Measurements from ENCODE around the gene IGFBP2. TPM values are rescaled to one million over a fixed set of nuclear protein-coding genes. Genes with fewer than 3 reads are reported as not detected.

Gene IGFBP2
- total and polyA plus RNA-seq, 9 of the 15 experiments (the other 6 are each of a cell fraction or from before 2014, with no cell fraction given), result 0.93 TPM; not detected in 8

DNA sequence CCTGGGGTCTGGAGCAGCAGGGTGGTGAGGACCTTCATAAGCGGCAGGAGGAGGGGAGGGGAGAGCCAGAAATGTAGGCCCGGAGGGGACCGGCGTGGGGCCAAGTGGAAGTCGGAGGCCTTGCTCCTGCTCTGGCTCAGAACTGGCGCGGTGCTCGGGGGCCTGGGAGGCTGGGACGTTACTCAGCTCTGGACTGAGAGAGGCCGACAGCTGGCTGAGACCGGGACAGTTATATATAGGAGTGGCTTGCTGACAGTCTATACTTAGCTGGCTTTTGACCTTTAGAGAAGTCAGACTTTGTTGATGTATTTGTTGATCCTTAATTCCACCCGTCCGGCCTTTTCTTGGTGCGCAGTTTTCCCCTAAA, 46.4 kb downstream of the IGFBP2 start:
- no peaks in the 10 kb centered on the region for H3K9me1 ChIP-seq (ENCODE audit: control insufficient read depth, insufficient read depth, low read length)
- DNase-seq (ENCODE audit: extremely low read depth in 1 of 4, low spot score in 3 of 4) (no peak), FAIRE-seq (no peak), ATAC-seq (0 out of 3 replicates have a peak, but pooled peaks have one; percentile 16)
- H4K20me1 ChIP-seq (replicated peaks; ENCODE audit: control insufficient read depth, insufficient read depth, low read length), result no peaks in the 10 kb centered on the region
- ChIA-PET POLR2A (no interaction called here), CTCF (ENCODE audit: low intra/inter-chr PET ratio) (interaction anchor here (0.5 kb wide), 1 partner anchor 23 kb away, joined by 3 read pairs; no protein-coding TSS in a partner anchor)
- BruUV-seq (replicated peaks), result no TSS peak
- no peaks in the 10 kb centered on the region for H3K79me2 ChIP-seq (ENCODE audit: control insufficient read depth, insufficient read depth, low read length)
- H3K4me2 ChIP-seq (ENCODE audit: insufficient read depth, low read length), result no peak overlapping the region
- no peaks in the 10 kb centered on the region for H3K9me3 ChIP-seq (replicated peaks; ENCODE audit: control insufficient read depth, insufficient read depth, low read depth, low read length)
- no peaks in the 10 kb centered on the region for H3K36me3 ChIP-seq (ENCODE audit: control insufficient read depth, insufficient read depth, low read length)
- H3K4me1 ChIP-seq (replicated peaks in 1 of 2; ENCODE audit: control insufficient read depth in 2 of 2, insufficient read depth in 2 of 2, low read length in 2 of 2), result peaks cover 17% of the 10 kb centered on the region in 2 experiments
- no peak overlapping the region for H2AFZ ChIP-seq (ENCODE audit: low read depth, low read length)
- H3K4me3 ChIP-seq, result no peak overlapping the region
- no peak overlapping the region for H3K9ac ChIP-seq (ENCODE audit: insufficient read depth in 1 of 2, low read depth in 2 of 2, low read length in 2 of 2)
- intact Hi-C loops (cut with micrococcal nuclease), result loop anchor here (5.0 kb wide), 3 partner anchors 488 to 1033 kb away; no protein-coding TSS in a partner anchor
- in situ Hi-C loops (cut with MboI), result loop anchor here (5.0 to 25.0 kb wide), 3 partner anchors 488 to 1033 kb away; no protein-coding TSS in a partner anchor
- WGBS (ENCODE audit: insufficient coverage, low coverage, missing lambda C conversion rate), result 61% methylated on average over 5 of the region's 14 CpGs
- peaks cover 0 to 14% of the 10 kb centered on the region in 2 experiments; a peak in 2 of 5 replicates for H3K27me3 ChIP-seq (ENCODE audit: control insufficient read depth in 2 of 2, insufficient read depth in 2 of 2, low read length in 2 of 2)
- no peak overlapping the region for H3K27ac ChIP-seq (ENCODE audit: extremely low read depth, low read depth, low read length)
- TF ChIP-seq, protein P1, sequence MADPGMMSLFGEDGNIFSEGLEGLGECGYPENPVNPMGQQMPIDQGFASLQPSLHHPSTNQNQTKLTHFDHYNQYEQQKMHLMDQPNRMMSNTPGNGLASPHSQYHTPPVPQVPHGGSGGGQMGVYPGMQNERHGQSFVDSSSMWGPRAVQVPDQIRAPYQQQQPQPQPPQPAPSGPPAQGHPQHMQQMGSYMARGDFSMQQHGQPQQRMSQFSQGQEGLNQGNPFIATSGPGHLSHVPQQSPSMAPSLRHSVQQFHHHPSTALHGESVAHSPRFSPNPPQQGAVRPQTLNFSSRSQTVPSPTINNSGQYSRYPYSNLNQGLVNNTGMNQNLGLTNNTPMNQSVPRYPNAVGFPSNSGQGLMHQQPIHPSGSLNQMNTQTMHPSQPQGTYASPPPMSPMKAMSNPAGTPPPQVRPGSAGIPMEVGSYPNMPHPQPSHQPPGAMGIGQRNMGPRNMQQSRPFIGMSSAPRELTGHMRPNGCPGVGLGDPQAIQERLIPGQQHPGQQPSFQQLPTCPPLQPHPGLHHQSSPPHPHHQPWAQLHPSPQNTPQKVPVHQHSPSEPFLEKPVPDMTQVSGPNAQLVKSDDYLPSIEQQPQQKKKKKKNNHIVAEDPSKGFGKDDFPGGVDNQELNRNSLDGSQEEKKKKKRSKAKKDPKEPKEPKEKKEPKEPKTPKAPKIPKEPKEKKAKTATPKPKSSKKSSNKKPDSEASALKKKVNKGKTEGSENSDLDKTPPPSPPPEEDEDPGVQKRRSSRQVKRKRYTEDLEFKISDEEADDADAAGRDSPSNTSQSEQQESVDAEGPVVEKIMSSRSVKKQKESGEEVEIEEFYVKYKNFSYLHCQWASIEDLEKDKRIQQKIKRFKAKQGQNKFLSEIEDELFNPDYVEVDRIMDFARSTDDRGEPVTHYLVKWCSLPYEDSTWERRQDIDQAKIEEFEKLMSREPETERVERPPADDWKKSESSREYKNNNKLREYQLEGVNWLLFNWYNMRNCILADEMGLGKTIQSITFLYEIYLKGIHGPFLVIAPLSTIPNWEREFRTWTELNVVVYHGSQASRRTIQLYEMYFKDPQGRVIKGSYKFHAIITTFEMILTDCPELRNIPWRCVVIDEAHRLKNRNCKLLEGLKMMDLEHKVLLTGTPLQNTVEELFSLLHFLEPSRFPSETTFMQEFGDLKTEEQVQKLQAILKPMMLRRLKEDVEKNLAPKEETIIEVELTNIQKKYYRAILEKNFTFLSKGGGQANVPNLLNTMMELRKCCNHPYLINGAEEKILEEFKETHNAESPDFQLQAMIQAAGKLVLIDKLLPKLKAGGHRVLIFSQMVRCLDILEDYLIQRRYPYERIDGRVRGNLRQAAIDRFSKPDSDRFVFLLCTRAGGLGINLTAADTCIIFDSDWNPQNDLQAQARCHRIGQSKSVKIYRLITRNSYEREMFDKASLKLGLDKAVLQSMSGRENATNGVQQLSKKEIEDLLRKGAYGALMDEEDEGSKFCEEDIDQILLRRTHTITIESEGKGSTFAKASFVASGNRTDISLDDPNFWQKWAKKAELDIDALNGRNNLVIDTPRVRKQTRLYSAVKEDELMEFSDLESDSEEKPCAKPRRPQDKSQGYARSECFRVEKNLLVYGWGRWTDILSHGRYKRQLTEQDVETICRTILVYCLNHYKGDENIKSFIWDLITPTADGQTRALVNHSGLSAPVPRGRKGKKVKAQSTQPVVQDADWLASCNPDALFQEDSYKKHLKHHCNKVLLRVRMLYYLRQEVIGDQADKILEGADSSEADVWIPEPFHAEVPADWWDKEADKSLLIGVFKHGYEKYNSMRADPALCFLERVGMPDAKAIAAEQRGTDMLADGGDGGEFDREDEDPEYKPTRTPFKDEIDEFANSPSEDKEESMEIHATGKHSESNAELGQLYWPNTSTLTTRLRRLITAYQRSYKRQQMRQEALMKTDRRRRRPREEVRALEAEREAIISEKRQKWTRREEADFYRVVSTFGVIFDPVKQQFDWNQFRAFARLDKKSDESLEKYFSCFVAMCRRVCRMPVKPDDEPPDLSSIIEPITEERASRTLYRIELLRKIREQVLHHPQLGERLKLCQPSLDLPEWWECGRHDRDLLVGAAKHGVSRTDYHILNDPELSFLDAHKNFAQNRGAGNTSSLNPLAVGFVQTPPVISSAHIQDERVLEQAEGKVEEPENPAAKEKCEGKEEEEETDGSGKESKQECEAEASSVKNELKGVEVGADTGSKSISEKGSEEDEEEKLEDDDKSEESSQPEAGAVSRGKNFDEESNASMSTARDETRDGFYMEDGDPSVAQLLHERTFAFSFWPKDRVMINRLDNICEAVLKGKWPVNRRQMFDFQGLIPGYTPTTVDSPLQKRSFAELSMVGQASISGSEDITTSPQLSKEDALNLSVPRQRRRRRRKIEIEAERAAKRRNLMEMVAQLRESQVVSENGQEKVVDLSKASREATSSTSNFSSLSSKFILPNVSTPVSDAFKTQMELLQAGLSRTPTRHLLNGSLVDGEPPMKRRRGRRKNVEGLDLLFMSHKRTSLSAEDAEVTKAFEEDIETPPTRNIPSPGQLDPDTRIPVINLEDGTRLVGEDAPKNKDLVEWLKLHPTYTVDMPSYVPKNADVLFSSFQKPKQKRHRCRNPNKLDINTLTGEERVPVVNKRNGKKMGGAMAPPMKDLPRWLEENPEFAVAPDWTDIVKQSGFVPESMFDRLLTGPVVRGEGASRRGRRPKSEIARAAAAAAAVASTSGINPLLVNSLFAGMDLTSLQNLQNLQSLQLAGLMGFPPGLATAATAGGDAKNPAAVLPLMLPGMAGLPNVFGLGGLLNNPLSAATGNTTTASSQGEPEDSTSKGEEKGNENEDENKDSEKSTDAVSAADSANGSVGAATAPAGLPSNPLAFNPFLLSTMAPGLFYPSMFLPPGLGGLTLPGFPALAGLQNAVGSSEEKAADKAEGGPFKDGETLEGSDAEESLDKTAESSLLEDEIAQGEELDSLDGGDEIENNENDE (IDR thresholded peaks at IDR 0.05; ENCODE audit: low read depth, low read length), result no peak
- TF ChIP-seq, protein P2, sequence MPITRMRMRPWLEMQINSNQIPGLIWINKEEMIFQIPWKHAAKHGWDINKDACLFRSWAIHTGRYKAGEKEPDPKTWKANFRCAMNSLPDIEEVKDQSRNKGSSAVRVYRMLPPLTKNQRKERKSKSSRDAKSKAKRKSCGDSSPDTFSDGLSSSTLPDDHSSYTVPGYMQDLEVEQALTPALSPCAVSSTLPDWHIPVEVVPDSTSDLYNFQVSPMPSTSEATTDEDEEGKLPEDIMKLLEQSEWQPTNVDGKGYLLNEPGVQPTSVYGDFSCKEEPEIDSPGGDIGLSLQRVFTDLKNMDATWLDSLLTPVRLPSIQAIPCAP (CRISPR knock-in tag; IDR thresholded peaks at IDR 0.05; ENCODE audit: borderline replicate concordance), result no peak
- TF ChIP-seq, protein P3, sequence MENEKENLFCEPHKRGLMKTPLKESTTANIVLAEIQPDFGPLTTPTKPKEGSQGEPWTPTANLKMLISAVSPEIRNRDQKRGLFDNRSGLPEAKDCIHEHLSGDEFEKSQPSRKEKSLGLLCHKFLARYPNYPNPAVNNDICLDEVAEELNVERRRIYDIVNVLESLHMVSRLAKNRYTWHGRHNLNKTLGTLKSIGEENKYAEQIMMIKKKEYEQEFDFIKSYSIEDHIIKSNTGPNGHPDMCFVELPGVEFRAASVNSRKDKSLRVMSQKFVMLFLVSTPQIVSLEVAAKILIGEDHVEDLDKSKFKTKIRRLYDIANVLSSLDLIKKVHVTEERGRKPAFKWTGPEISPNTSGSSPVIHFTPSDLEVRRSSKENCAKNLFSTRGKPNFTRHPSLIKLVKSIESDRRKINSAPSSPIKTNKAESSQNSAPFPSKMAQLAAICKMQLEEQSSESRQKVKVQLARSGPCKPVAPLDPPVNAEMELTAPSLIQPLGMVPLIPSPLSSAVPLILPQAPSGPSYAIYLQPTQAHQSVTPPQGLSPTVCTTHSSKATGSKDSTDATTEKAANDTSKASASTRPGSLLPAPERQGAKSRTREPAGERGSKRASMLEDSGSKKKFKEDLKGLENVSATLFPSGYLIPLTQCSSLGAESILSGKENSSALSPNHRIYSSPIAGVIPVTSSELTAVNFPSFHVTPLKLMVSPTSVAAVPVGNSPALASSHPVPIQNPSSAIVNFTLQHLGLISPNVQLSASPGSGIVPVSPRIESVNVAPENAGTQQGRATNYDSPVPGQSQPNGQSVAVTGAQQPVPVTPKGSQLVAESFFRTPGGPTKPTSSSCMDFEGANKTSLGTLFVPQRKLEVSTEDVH (IDR thresholded peaks at IDR 0.05; ENCODE audit: low read depth, partially characterized antibody), result no peak
- TF ChIP-seq ZNF740 (CRISPR knock-in tag; IDR thresholded peaks at IDR 0.05) (no peak), ZNF740 (tag; IDR thresholded peaks at IDR 0.05) (no peak)
